ENCODE data around the gene GRIK4. TPM values are rescaled to one million over a fixed set of nuclear protein-coding genes. Genes with fewer than 3 reads are reported as not detected.
A peak's percentile ranks its signal among the peaks of the same experiment; 100 is the strongest.

GRIK4 gene
- total and polyA plus RNA-seq, 2 donors, result 0.05 to 0.37 TPM

DNA sequence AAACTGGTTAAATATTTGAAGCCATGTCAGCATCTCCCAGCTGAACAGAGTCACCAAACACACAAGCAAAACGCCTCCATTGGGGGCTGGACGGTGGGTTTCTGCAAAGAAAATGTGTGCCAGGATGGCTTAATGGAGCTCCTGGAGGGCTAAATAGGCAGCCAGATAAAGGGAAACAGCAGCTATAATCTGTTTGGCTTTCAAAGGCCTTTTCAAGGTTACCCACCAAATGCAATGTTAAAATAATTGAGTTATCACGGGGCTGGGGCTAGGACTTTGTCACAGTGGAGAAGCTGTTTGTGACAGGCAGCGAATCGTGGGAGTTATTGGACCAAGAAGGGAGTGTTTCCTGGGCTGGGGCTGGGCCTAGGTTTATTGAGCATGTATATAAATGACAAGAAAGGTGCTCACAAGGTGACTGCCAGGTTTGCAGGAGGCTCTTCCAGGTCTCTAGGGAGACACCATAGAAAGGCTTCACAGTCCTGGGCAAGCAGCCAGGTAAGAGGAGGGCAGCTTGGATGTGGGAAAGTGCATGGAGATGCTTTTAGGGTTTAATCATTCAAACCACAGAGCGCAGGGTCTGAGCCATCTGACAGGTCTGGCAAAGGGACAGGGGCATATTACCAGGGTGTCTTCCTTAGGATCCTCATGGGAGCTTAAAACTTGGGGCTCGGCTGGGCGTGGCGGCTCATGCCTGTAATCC lies 28.3 kb downstream of the GRIK4 start:
- 91% methylated on average over 9 of the region's 9 CpGs for WGBS
- no peak overlapping the region for H3K4me3 ChIP-seq (ENCODE audit: low read depth, low read length)
- no peaks in the 10 kb centered on the region for H3K36me3 ChIP-seq (ENCODE audit: insufficient read depth)
- no peak overlapping the region for H3K27ac ChIP-seq (ENCODE audit: low read depth)
- no peaks in the 10 kb centered on the region for H3K4me1 ChIP-seq (ENCODE audit: insufficient read depth)
- no peak for DNase-seq (ENCODE audit: extremely low spot score)

DNA sequence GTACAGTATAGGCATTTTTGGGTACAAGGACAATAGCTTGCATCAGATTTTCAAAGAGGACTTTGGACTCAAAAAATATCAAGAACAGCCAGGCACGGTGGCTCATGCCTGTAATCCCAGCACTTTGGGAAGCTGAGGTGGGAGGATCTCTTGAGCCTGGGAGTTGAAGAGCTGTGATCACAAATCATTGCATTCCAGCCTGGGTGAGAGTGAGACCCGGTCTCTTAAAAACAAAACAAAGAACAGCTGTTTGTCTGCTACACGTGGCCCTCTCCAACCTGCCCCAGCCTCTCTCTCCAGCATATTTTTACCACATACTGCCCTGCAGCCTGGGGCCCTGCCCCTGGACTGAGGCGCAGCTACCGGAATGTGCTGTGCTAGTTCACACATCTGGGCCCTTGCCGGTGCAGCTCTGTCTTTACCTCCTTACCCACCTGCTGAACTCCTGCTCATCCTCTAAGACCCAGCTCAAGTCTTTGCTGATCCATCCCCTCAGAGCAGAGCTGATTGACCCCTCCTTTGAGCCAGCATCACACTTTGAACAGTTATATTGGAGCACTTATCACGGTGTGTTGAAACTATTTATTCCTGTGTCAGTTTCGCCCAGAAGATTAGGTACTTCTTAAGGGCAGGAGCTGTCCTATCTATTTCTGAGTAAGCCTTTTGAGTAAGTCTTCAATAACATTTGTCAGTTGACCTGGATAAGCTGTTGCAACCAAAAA lies 29.4 kb downstream of the GRIK4 start:
- Histone ChIP-seq H3K36me3 (ENCODE audit: insufficient read depth) (no peaks in the 10 kb centered on the region), H3K4me3 (ENCODE audit: low read depth, low read length) (no peak overlapping the region), H3K27ac (ENCODE audit: low read depth) (no peak overlapping the region), H3K4me1 (ENCODE audit: insufficient read depth) (no peaks in the 10 kb centered on the region)
- 55% methylated on average over 8 of the region's 8 CpGs for WGBS
- DNase-seq (ENCODE audit: extremely low spot score), result no peak

DNA sequence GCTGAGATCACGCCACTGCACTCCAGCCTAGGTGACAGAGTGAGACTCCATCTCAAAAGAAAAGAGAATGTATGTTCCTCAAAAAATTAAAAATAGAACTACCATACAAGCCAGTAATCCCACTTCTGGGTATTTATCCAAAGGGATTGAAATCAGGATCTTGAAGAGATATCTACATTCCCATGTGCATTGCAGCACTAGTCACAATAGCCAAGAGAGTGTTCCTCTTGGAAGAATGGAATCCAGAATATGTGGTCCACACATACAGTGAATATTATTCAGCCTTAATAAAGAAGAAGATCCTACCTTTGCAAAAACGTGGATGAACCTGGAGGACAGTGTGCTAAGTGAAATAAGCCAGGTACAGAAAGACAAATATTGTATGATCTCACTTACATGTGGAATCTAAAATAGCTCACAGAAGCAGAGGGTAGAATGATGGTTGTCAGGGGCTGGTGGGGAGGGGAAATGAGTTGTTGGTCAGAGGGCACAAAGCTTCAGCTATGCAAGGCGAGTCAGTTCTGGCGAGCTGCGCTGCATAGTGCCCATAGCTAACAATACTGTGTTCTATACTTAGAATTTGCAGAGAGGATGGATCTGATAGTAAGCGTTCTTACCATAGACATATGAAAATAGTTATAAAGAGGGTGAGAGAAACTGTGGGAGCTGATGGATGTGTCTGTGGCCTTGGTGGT lies 32.1 kb downstream of the GRIK4 start:
- no peaks in the 10 kb centered on the region for H3K4me1 ChIP-seq (ENCODE audit: insufficient read depth)
- H3K36me3 ChIP-seq (ENCODE audit: insufficient read depth), result no peaks in the 10 kb centered on the region
- H3K27ac ChIP-seq (ENCODE audit: low read depth), result no peak overlapping the region
- no peak overlapping the region for H3K4me3 ChIP-seq (ENCODE audit: low read depth, low read length)
- 75% methylated on average over 6 of the region's 6 CpGs for WGBS
- no peak for DNase-seq (ENCODE audit: extremely low spot score)

DNA sequence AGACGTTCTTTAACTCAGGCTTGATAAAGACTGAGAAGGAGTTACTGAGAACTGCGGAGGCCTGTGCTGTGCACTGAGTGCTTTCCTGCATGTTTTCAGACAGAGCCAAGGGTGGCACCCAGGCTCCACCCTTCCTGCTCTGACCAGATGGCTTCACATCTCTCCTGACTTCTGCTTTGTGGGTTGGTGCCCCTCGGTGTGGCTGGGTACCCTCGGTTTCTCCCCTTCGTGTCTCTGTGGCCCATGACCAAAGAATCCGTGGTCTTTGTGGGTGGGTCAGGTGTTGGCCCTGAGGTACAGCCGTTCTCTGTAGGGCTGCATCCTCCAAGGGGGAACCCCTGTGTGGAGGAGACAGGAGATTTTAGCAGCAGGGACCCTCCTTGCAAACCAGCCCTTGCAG lies 34.3 kb downstream of the GRIK4 start:
- WGBS, result 78% methylated on average over 7 of the region's 7 CpGs
- H3K4me1 ChIP-seq (ENCODE audit: insufficient read depth), result no peaks in the 10 kb centered on the region
- H3K36me3 ChIP-seq (ENCODE audit: insufficient read depth), result no peaks in the 10 kb centered on the region
- no peak for DNase-seq (ENCODE audit: extremely low spot score)
- H3K27ac ChIP-seq (ENCODE audit: low read depth), result no peak overlapping the region
- no peak overlapping the region for H3K4me3 ChIP-seq (ENCODE audit: low read depth, low read length)

DNA sequence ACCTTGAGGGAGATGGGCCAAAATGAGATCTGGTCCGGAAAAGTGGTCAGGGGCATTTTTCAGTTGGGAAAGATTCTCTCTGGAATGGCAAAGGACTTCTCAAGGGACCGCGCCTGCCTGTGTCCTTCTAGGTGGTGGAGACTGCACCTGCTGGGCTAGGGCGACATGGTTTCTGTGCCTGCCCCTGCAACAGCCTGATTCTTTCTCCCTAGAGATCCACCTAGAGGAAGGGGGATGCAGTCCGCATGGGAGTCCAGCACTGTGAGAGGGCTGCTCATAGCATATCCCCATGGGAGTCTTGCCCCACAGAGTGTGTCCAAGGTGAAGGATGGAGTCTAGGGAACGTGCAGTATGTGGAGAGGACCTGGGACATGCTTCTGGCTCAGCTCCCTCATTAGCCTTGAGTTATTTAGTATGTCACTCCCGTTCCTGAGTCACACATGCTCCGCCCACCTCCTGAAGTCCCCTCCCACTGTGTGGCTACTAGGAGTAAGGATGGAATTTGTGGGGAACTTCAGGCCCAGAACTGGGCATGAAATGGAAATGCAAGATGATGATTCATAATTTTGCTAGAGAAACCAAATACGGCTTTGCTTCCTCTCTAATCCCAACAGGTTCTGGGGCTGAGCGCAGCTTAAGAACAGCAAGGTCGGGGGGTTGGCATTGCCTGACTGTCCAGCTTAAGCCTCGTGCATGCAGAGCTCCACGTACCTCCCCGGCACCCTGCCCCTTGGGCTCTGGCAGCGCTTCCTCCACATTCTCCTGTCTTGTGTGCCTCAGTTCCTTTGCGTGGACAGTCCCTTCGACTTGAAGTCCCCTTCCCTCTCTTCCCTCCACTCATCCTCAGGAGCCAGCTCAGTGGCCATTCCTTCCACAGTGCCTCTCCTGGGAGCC lies 35.0 kb downstream of the GRIK4 start:
- Histone ChIP-seq H3K27ac (ENCODE audit: low read depth) (no peak overlapping the region), H3K36me3 (ENCODE audit: insufficient read depth) (no peaks in the 10 kb centered on the region), H3K4me1 (ENCODE audit: insufficient read depth) (no peaks in the 10 kb centered on the region), H3K4me3 (ENCODE audit: low read depth, low read length) (no peak overlapping the region)
- 69% methylated on average over 17 of the region's 17 CpGs for WGBS
- DNase-seq (ENCODE audit: extremely low spot score), result no peak

DNA sequence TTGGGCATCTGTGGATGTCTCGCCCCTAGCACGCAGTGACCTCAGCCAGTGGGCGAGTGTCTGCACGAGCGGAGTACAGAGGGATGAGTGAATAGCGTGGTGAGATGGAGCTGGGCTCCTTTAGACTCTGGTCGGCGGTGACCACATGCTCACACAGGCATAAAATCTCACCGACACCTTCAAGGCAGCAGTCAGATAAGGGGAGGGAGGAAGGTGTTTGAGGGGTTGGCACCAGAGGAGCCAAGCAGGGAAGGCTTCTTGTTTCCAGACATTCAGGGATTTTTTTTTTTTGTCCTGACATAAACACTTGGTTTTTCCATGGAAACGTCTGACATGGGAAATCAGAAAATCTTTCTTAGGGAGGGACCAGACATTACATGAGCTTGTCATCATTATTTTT lies 35.8 kb downstream of the GRIK4 start:
- Histone ChIP-seq H3K27ac (ENCODE audit: low read depth) (no peak overlapping the region), H3K4me3 (ENCODE audit: low read depth, low read length) (no peak overlapping the region), H3K4me1 (ENCODE audit: insufficient read depth) (no peaks in the 10 kb centered on the region), H3K36me3 (ENCODE audit: insufficient read depth) (no peaks in the 10 kb centered on the region)
- no peak for DNase-seq (ENCODE audit: extremely low spot score)
- 50% methylated on average over 10 of the region's 10 CpGs for WGBS

DNA sequence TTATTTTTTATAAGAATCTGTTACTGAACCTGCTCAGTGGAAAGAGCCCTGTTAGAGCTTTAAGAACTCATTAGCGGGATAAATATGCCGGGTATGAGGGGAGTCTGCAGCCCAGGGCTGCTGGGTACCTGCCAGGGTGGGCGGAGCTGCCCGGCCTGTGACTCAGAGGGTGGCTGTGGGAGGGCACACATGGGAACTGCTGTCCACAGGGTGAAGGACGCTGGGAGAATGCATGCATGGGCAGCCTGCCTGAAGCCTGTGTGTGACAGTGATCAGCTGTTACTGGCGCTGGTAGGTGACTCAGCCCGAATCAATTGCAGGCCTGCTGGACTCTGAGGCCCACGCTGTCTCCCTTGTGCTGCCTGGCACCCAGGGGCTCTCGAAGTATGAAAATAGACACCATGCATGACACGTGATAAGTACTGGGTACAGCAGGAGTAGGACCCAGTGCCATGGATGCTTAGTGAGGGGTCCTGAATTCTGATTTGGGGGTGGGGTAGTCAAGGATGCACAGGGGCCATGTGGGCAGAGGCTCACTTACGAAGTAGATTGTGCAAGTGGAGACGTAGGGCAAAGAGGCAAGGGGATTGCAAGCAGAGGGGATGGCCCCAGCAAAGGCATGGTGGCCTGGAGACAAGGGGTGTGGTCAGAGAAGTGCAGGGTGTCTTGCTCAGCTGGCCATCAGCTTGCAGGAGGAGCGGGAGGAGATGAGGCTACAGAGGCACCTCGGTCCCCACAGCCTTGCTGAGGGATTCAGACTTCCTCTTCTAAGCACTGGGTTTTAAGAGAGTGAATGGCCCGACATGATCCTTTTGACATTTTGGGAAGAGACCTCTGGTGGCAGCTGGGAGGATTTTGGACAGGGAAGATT lies 36.5 kb downstream of the GRIK4 start:
- no peak overlapping the region for H3K27ac ChIP-seq (ENCODE audit: low read depth)
- no peak overlapping the region for H3K4me3 ChIP-seq (ENCODE audit: low read depth, low read length)
- no peaks in the 10 kb centered on the region for H3K4me1 ChIP-seq (ENCODE audit: insufficient read depth)
- peak; percentile 52 for DNase-seq (ENCODE audit: extremely low spot score)
- 28% methylated on average over 15 of the region's 15 CpGs for WGBS
- no peaks in the 10 kb centered on the region for H3K36me3 ChIP-seq (ENCODE audit: insufficient read depth)

DNA sequence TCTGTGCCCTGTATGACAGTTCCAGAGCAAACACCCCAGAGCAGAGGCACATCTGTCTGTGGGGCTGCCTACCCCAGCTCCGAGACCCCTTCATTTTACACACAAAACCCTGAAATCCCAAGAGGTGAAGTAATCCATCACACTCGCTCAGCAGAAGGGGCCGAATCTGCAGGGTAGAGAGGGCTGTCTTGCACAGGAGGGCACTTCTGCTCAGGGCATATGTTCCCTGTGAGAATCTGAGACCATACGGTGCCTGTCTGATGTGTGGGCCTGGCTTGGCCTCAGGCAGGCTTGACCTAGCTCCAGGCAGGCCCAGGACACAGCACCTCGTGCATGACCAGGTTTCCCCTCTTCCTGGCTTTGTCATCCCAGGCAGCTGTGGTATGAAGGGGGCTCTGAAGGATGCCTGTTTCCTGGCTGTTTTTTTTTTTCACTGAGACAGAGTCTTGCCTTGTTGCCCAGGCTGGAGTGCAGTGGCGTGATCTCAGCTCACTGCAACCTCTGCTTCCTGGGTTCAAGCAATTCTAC lies 37.2 kb downstream of the GRIK4 start:
- Histone ChIP-seq H3K4me3 (ENCODE audit: low read depth, low read length) (no peak overlapping the region), H3K27ac (ENCODE audit: low read depth) (no peak overlapping the region), H3K4me1 (ENCODE audit: insufficient read depth) (no peaks in the 10 kb centered on the region), H3K36me3 (ENCODE audit: insufficient read depth) (no peaks in the 10 kb centered on the region)
- DNase-seq (ENCODE audit: extremely low spot score), result no peak
- WGBS, result 76% methylated on average over 6 of the region's 6 CpGs

DNA sequence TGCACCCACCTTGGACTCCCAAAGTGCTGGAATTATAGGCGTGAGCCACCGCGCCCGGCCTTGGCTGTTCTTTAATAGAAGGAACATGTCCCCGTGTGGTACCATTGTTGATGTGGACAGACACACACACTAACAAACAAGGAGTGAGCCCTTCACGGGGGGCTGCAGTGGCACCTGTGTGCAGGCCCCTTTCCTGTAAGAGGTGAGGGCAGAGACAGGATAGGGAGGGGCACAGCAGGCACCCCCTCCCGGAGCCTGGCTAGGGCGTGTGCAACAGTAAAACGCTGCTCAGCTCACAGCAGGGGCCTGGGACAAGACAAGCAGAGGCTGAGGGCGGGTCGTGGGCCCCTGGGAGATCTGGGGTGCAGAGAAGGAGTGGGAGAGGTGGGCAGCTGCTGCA lies 37.8 kb downstream of the GRIK4 start:
- 88% methylated on average over 11 of the region's 11 CpGs for WGBS
- Histone ChIP-seq H3K4me3 (ENCODE audit: low read depth, low read length) (no peak overlapping the region), H3K4me1 (ENCODE audit: insufficient read depth) (no peaks in the 10 kb centered on the region), H3K36me3 (ENCODE audit: insufficient read depth) (no peaks in the 10 kb centered on the region), H3K27ac (ENCODE audit: low read depth) (no peak overlapping the region)
- DNase-seq (ENCODE audit: extremely low spot score), result no peak

DNA sequence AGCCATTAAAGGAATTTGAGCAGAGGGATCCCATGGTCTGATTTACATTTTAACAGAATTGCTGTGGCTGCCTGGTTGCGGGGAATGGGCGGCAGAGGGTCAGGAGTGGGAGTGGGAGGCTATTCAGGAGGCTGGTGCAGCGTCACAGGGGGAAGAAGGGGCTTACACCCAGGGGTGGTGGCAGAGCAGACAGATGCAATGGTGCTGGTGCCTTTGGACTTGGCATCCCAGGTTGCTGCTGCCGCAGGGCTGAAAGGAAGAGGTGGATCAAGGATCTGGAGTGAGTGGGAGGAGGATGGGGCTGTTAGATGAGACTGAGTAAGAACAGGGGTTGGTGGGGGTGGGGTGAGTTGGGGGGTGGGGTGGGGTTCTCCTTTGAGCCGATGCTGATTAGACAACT lies 38.5 kb downstream of the GRIK4 start:
- DNase-seq (ENCODE audit: extremely low spot score), result no peak
- H3K4me3 ChIP-seq (ENCODE audit: low read depth, low read length), result no peak overlapping the region
- no peaks in the 10 kb centered on the region for H3K36me3 ChIP-seq (ENCODE audit: insufficient read depth)
- no peak overlapping the region for H3K27ac ChIP-seq (ENCODE audit: low read depth)
- H3K4me1 ChIP-seq (ENCODE audit: insufficient read depth), result no peaks in the 10 kb centered on the region
- 79% methylated on average over 5 of the region's 5 CpGs for WGBS

DNA sequence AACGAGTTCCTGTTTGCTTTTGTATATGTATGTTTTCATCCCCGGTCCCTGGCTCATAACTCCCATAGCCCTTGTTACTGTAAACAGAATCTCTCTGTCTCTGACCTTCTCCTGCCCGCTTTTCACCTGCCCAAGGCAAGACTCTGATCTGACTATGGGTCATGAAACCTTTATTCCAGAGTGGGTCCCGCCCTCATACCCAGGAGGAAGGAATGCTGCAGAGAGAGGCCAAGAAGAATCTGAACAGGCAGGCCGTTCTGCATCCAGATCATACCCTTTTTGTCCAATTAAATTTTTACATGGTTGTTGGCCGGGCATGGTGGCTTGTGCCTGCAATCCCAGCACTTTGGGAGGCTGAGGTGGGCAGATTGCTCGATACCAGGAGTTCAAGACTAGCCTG lies 39.6 kb downstream of the GRIK4 start:
- 89% methylated on average over 7 of the region's 7 CpGs for WGBS
- no peak for DNase-seq (ENCODE audit: extremely low spot score)
- Histone ChIP-seq H3K4me1 (ENCODE audit: insufficient read depth) (no peaks in the 10 kb centered on the region), H3K27ac (ENCODE audit: low read depth) (no peak overlapping the region), H3K36me3 (ENCODE audit: insufficient read depth) (no peaks in the 10 kb centered on the region), H3K4me3 (ENCODE audit: low read depth, low read length) (no peak overlapping the region)

DNA sequence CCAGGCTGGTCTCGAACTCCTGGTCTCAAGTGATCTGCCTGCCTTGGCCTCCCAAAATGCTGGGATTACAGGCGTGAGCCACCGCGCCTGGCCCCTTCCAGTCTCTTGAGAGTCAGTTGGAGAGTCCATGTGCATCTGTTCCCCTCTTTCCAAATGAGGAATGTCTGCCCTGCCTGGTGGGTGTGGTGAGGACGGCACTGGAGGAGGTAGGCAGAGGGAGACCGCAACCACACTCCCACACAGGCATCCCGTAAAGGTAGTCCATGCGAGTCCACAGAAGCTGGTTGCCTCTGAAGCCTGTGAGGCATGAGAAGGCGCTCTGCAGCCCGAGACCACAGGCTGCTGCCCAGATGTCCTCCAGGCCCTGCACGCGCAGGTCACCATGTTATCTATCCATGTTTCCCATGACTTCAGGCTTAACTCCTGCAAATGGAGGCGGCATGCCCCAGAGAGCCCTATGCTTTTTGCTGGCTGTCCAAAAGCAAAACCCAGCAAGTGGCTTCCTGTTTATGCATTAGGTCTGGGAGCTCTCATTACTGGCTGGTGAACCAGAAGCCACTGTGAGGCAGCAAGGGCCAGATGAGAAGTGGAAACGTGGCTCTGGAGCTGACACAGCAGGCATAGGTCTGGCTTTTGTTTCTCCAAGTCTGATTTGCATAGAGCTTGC lies 43.4 kb downstream of the GRIK4 start:
- no peaks in the 10 kb centered on the region for H3K36me3 ChIP-seq (ENCODE audit: insufficient read depth)
- no peak for DNase-seq (ENCODE audit: extremely low spot score)
- H3K4me3 ChIP-seq (ENCODE audit: low read depth, low read length), result no peak overlapping the region
- H3K4me1 ChIP-seq (ENCODE audit: insufficient read depth), result no peaks in the 10 kb centered on the region
- H3K27ac ChIP-seq (ENCODE audit: low read depth), result no peak overlapping the region
- WGBS, result 87% methylated on average over 14 of the region's 14 CpGs

All from urinary bladder (tissue), 4 donors.